ENCODE results near the gene ADAR.

DNA sequence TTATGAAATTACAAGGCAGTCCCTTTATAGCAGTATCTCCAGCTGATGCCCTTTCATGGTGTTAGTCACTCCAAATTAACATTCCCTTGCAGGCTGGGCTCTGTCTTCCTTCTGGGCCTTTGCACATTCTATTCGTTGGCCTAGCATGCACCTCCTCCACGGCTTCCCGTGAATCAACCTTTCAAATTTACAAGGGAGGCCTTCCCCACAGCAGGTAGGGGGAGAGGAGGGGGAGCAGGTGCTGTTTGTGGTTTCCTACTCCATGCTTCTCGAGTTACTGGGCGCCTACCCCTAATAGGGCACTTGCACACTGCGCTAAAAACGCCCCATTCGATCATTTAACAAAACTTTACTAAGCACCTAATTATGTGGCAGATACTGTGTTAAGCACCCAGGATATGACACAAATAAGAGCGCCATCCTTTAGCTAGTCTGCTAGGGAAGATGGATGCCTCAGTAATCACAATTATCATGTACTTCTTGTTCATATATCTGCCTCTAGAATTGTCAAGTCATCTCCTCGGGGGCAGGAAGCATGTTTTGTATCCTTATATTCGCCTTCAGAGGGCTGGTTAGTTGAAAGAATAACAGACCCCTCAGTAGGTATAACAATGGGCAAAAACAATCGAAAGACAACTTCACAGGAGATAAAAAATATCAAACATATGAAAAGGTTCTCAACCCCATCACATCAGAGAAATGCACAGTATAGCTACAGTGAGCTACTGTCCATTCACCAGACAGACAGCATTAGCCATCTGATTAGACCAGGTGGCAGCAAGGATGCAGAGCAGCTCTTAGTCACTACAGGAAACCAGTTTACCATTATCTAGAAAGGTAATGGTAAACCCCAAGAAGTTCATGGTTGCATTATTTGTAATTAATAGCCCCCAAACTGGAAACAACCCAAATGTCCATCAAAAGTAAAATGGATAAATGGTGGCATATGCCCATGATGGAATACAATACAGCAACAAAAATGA is 1.7 kb upstream of the ADAR start:
- TF ChIP-seq, protein P1, sequence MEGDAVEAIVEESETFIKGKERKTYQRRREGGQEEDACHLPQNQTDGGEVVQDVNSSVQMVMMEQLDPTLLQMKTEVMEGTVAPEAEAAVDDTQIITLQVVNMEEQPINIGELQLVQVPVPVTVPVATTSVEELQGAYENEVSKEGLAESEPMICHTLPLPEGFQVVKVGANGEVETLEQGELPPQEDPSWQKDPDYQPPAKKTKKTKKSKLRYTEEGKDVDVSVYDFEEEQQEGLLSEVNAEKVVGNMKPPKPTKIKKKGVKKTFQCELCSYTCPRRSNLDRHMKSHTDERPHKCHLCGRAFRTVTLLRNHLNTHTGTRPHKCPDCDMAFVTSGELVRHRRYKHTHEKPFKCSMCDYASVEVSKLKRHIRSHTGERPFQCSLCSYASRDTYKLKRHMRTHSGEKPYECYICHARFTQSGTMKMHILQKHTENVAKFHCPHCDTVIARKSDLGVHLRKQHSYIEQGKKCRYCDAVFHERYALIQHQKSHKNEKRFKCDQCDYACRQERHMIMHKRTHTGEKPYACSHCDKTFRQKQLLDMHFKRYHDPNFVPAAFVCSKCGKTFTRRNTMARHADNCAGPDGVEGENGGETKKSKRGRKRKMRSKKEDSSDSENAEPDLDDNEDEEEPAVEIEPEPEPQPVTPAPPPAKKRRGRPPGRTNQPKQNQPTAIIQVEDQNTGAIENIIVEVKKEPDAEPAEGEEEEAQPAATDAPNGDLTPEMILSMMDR (optimal IDR thresholded peaks at IDR 0.05 in 1 of 3, IDR thresholded peaks at IDR 0.05 in 1 of 3, conservative IDR thresholded peaks at IDR 0.05 in 1 of 3; ENCODE audit: extremely low read depth in 1 of 3, insufficient read depth in 2 of 3, low read length in 3 of 3): no peak
- no peak for TF ChIP-seq EZH2 (IDR thresholded peaks at IDR 0.05; ENCODE audit: low read length)
